ENCODE measurements around the gene PITPNM3. TPM values are rescaled to one million over a fixed set of nuclear protein-coding genes. Genes with fewer than 3 reads are reported as not detected.

Gene PITPNM3
- total RNA-seq, 1 experiment from 2014 or later, result 3.6 TPM

DNA sequence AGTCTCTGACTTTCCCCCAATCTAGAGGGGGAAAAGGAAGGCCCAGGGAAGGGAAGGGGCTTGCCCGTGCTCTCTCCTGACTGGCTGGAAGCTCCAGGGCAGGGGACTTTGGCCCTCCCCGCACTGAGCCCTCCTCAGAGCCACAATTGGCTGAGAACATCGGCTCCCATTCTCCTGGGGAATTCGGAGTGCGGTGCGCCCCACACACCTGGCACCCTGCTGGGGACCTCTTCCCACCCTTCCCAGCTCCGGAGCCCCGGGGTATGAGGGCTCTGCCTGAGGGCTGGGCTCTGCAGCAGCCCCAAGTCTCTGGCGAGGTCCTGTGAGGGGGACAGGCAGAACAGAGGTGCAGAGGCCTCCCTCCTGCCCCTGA, 76.1 kb downstream of the PITPNM3 start:
- no peak for DNase-seq (ENCODE audit: low spot score)

DNA sequence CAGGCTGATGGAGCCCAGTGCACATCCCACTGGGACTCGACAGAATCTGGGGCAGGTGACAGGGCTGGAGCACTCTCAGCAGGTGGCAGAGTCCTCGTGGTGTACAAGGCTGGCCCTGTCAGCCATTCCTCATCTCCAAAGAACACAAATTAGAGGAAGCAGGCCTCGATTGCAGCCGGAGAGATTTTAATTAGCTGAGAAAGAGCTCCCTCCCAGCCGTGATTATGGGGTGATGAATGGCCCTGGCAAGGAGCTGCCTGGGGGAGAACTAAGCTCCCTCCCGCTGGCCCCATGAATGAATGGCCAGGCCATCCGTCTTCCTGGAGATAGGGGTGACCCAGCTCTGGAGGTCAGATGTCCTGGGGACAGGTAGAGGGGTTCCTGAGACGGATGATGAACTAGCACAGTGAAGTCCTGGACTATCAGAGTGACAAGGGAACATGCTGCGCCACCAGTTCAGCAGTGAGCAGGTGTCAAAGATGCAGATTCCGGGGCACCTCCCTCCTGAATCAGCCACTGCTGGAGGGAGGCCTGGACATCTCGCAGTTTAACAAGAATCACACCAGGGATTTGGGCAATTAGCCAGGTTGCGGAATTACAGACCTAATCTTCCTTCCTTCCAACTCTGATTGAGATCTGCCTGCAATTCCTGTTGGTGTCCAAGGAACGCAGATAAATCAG, 76.6 kb downstream of the PITPNM3 start:
- DNase-seq (ENCODE audit: low spot score), result no peak

DNA sequence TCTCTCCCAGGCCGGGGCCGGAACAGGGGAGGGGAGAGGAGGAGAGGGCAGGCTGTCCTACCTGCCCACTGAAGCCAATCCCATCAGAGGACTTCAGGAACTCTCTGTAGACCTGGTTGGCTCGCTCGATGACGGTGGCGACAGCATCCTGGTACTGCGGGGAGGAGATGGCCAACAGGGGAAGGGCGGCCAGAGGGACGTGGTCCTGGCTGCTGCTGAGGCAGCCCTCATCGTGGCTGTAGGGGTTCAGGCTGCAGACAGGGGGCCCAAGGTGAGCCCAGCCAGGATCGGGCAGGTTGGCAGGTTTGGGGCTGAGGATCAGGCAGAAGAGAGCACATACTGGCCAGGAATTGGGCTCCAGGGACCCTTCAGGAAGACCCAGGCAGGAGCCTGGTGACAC, 77.9 kb downstream of the PITPNM3 start:
- DNase-seq (ENCODE audit: low spot score), result no peak

DNA sequence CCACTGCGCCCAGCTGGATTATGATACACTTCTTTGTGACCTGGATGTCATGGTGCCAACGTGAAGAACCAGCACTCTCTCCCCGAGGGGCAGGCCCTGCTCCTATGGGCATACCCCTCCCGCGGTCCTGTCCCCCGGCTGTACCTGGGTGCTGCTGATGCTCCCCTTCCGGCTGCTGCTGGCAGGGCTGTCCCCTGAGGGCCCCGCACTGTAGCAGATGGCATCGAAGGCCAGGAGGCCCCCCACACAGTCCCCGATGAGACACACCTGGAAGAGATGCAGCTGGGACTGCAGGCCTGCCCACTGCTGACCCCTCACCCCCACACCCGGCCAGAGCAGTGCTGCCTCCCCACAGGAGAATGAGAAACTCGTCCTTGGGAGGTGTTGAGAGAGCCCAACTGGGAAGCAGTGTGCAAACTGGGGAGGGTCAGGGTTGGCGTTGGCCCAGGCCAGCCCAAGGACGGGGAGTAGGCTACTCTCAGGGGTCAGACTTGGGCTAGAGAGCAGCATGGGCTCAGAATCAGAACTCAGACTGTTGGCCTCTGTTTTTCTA, 78.4 kb downstream of the PITPNM3 start:
- no peak for DNase-seq (ENCODE audit: low spot score)

DNA sequence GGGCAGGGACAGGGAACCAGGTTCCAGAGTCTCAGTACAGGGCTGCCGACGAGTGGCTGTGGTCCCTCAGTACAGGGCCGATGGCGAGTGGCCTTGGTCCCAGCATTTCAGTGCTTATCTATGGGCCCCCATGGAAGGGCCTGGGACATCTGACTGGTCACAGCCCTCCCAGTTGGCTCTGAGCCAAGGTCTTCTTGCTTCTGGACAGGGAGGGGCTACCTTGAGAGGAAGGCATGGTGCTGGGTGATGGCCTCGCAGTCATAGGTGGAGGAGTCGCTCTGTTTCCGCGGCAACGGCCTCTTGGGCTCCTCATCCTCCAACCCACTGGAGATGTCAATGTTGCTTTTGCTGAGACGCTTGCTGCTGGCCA, 79.6 kb downstream of the PITPNM3 start:
- no peak for DNase-seq (ENCODE audit: low spot score)

DNA sequence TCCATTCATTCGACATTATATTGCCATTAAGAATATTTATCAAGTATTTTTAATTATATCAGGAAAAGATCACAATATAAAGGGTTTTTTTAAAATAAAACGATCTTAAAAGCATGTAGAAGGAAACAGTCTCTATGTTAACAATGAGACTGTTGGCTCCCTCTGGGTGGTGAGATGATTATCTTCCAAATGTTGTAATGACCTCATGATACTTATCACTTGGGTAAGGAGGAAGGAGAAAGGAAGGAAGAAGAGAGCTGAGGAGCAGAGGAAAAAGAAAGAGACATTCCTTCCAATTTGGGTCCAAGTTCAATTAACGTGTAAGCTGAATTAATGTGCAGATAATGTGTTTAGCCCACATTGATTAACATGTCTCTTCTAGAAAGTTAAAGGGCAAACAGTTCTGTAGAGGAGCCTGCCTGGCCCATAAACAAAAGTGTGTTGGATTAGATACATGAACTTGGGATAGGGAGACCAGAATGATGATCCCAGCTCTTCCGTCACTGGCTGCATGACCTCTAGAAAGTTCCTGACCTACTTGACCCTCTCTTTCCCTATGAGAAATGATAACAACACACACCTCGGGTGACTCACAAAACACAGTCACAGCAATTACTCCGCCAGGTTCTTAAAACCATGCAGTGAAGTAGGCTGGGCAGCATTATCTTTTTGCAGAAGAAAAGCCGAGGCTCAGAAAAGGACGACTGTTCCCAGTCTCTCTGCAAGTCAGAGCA, 80.1 kb downstream of the PITPNM3 start:
- no peak for DNase-seq (ENCODE audit: low spot score)

DNA sequence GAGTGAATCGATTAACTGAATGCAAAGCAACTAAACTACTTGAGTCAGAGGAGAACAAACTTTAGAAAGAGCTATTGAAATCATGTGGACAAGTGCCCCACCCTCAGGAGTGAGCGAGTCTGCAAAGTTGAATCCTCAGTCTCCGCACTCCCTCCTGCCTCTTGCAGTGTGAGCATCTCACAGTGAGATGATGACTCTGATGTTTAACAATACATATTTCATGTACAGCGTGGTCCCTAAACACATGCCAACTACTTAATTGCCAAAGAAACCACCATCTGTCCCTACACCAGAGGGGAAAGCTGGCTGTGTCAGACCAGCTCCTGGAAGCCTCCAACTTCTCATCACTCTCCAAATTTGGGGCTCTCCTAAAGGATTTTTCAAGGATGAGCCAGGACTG, 80.9 kb downstream of the PITPNM3 start:
- DNase-seq (ENCODE audit: low spot score), result no peak

DNA sequence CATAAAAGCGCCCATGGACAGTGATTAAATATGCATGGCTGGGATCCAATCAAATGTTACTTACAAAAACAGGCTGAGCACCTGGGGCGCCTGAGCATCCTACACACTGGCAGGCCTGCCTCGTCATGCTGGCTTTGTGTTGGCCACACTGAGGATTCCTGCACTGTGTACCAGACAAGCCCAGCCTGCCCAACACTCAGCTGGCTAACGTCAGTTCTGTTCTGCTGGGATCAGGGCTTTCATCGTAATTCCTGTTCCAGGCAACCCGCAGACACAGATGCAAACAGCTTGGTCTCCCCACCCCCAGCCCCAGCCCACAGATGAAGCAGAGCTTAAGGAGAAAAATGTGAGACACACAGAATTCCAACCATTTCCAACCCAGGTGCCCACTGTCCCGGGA, 81.4 kb downstream of the PITPNM3 start:
- no peak for DNase-seq (ENCODE audit: low spot score)

DNA sequence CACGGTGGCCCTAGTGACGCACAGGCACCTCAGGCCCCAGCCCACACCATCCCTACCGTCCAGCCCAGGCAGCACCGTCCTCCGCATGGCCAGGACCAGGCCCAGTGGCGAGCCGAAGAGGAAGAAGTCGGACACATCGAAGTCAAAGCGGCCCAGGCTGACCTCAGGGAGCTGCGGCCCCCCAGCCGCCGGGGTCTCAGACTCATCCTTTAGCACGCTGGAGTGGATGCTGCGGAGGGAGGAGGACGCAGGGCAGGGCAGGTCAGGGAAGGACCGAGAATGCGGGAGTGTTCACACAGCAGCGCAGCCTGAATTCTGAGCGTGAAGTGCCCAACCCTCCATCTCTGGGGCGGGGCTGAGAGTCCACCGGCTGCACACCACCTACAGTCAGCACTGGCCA, 82.0 kb downstream of the PITPNM3 start:
- no peak for DNase-seq (ENCODE audit: low spot score)

DNA sequence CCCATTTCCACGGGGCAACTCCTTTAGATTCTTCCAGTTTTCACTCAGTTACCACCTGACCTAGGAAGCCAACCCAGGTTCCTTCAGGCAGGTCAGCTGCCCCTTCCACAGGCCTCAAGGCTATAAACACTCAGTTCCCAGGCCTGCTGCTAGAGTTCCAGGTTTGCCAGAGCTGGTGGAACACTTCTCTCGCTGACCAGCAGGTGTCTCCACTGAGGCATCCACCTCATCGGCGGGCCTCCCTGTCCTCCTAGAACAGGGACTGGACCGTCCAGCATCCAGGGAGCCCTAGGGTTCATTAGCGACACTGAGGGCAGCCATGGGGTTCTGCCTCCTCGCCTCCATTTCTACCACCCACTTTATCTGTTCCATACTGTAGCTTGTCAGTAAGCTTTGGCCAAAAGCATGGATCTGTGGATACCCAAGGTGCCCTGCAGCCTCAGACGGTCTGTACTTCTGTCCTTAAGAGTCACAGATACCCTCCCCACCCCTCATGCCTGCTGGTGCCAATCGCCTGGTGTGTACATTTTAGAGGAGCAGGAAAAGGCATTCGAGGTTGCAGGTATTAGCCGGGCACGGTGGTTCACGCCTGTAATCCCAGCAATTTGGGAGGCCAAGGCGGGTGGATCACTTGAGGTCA, 83.1 kb downstream of the PITPNM3 start:
- peak; percentile 83 for DNase-seq (ENCODE audit: low spot score)

DNA sequence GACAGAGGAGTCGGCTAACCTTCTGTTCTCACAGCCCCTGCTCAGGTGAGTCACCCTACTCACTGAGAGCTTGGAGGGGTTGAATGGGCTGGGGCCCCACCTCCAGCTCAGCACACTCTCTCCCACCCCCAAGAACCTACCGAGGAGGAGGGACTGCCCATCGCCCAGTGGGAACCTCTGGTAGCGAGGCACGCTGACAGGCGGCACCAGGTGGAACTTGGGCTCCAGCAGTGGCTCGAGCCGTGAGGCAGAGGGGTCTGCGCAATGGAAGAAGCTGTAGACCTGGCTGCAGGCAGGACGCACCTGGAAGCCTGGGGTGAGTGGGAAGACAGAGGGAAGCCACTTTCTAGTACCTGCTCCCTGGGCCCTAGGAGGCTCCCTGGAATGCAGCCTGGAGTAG, 83.8 kb downstream of the PITPNM3 start:
- no peak for DNase-seq (ENCODE audit: low spot score)

DNA sequence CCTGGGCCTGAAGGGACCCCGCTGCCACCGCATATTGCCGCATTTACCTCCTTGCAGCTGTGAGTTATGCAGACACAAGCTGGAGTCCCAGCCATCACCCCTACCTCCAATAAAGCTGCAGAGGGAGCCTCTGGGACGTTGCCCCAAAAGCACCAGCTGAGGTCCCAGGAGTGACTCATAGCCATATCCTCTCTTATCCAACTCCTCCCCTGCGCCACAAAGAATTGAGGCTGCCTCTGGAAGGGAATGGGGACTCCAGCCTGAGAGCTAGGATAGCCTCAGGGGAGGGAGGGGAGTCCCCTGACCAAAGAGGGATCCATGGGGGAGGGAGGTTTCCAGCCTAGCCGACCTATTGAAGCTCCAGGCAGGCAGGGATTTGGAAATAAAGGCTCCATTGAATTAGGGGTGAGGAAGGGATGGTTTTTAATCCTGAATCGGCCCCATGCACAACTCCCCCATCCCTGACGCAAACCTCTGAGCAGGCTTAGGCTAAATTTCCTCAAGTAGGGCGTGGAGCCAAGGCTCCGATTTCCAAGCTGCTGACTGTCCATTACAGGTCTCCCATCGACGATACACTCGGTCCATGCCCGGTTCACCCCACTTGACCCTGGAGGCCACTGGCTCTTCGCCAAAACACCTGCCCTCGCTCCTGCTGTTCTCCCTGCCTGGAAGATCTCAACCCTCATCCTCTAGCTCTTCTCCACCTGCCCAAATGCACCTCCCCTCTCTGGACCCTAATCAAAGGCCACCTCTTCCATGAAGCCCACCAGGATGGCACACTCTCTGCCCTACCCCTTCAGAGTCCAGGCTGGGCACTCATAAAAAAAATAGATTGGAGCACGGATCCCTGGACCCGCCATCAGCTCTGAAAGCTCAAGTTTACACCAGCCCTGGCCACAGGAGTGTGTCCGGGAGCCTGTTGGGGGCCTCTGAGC, 84.6 kb downstream of the PITPNM3 start:
- peak; percentile 7 for DNase-seq (ENCODE audit: low spot score)

DNA sequence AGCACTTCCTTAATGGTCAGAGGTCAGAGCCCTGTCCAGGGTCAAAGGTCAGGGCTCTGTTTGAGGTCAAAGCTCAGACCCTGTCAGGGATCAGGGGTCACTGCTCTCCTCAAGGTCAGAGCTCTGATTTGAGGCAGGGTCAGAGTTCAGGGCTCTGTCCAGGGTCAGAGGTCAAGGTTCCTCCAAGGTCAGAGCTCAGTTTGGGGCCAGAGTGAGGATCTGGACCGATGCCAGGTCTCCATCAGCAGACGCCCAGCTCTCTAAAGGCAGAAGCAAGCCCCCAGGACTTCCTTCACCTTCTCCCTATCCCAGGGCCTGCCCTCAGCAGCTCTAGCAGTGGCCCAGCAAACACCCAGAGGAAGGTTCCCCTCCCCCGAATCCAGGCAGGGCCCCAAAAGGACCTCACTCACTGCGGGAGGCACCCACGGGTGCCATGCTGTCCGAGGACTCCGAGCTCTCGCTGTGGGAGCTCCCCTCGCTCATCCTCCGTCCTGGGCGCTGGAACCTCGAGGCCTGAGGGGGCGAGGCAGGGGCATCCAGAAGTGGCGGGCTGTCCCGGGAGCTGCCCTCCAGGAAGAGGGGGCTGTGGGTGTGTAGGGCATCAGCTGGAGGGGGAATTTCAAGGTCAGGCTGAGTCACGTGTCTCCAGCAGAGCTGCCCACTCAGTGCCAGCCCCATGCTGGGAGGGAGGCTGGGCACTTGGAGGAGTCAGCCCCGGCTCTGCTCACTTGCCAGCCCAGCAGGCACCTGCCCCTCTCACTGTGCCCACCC, 85.4 kb downstream of the PITPNM3 start:
- DNase-seq (ENCODE audit: low spot score), result no peak

DNA sequence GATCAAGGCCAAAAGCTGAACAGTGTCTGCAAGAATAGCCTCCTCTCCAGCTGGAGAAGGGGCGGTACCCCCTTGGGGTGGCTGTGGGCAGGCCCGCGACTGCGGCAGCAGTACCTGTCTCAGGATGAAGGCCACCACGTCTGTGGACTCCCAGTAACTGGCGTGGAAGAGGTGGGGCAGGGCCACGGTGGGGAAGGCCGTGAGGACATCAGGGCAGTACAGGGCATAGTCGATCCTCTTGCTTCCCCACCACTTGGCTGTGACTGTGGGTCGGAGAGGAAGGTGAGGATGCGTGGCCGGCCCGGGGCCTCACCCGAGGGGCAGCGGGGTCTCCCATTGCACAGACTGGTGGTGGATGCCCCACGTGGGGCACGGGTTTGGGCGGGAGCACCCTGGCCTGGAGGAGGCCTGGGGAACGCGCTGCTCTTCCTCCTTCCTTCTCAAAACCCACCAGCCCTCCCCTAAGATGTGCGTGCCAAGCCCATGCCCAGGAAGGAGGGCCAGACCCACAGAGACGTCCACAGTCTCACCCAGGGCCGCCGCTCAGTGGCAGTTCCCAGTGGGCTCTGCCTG, 86.1 kb downstream of the PITPNM3 start:
- no peak for DNase-seq (ENCODE audit: low spot score)

DNA sequence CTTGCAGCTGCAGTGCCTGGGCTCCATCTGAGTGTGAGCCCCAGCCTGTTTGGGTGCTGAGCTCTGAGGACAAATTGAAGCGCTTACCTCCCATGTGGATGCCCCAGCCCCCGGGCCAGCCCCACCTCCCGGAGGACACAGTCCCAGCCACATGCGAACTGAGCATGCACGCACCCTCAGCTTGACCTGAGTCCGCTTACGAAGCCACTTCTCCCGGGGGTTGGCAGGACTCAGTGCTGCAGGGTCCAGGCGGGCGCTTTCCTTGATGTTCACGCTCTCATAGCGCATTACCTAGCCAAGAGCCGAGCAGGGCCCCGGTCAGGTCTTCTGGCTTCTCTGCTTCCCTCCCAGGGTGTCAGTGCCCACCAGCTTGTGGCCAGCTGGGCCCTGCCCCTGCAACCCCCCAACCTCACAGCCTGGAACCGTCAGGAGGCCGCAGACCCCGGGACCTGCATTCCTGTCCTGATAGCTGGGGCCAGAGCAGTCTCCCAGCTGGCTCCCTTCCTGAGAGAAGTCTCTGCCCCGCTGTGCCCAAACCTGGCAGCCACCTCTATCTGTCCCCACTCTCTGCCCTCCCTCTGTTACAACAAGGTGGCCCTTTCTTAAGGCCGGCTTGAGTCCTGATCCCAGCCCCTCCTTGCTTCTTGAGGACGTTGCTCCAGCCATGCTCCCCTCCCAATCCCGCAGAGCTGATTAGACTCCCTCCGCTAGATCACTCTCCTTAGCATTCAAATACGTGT, 88.1 kb downstream of the PITPNM3 start:
- no peak for DNase-seq (ENCODE audit: low spot score)

DNA sequence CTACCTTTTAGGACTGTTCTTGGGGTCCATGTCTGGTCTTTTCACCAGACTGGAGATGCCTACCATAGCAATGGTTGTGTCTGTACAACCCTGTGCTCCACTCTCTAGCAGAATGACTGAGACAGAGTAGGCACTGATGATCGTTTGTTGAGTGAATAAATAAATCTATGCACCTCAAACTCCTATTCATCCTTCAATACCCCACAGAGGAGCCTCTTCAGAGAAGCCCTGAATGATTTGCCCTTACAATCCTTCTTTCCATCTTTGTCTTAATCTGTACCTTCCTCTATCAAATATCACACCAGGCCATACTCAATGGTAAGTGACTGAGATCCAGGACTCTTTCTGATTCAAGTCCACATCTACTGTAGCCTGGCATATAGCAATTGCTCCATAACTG, 88.8 kb downstream of the PITPNM3 start:
- DNase-seq (ENCODE audit: low spot score), result no peak

DNA sequence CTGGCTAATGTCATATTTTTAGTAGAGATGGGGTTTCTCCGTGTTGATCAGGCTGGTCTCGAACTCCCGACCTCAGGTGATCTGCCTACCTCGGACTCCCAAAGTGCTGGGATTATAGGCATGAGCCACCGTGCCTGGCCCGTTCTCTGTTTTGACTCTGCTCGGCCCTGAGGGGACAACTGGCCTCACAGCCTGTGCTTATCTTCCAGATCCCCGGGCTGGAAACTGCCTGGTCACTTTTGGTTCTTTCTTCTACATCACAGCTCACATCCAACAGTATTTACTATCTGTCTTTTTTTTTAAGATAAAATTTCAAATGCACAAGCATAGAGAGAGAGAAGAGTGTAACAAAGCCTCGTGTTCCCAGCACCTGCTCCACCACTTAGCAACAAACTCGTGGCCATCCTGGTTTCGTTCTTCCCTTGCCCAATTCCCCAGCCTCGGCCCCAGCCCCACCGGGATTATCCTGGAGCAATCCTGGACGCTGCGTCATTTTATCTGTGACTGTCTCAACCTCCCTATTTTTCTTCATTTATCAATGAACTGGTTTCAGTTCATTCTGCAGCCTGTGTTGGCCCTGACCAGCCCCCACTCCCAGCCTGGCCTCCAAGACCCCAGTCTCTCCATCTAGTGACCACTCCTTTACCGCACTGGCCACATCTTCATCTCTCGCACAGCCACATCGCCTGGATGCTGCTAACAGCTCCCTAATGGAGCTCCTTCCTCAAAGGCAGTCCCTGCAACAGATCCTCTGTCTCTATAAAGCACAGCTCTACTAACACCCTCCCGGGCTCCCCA, 91.0 kb downstream of the PITPNM3 start:
- DNase-seq (ENCODE audit: low spot score), result no peak

DNA sequence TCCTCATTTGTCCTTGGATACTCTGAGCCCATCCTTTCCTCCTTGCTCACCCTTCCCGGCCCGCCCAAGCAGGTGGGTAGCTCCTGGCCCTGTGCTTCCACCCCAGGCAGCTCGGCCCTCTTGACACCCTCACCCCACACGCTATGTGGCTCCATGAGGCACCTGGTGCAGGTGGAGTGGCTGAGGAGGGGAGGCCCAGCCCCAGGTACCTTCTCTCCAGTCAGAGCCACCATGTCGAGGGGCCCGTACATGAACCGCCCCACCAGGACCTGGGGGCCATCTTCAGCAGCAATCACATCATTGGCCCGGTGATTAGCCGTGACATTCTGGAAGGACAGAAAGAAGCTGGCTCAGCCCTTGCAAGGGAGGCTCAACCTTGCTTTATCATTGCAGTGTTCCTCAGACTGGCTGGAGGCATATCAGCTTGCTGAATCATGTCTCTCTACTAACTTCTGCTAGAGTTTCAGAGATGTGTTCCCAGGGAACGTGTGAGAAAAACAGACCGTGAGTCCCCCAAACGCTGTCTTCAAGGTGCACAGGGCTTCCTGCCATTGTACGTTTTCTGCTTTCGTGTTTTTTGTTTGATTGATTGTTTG, 91.8 kb downstream of the PITPNM3 start:
- DNase-seq (ENCODE audit: low spot score), result no peak

Data from HT-29 (cell line).